Coronary artery (tissue), 2 donors: ENCODE results near the gene N4BP2.
"Not testable (repeated sequence)": the region's sequence is repeated elsewhere in the genome, so short reads cannot be mapped to it uniquely, and the experiment has no call there.

Source experiments
- DNase-seq: peaks from one replicate; pipeline ENCODE4 v3.0.0-alpha.2; 2017; ENCODE audit warnings: low spot score
- H3K27ac ChIP-seq, 2 donors: fragments of 200-600 bp; sonication (generic); one replicate each; pipeline ENCODE4 v1.5.1; 2016 to 2019
- H3K4me3 ChIP-seq: fragments of 200-600 bp; sonication (generic); 2 replicates; pipeline ENCODE4 v1.5.1; 2016; ENCODE audit warnings: mild to moderate bottlenecking, moderate library complexity
- CTCF ChIP-seq: fragments of 200-600 bp; sonication (generic); IDR thresholded peaks from one replicate; pipeline ENCODE4 v1.5.1; 2019; ENCODE audit warnings: antibody characterized with exemption

N4BP2 gene

GRCh38 chr4:40056716-40057585 is at the start of gene N4BP2:
Gene N4BP2 (plus strand): TSS chr4:40056850. CDS start chr4:40097341, 40,491 bp downstream.
- DNase-seq = peak; percentile 87
- peak within 1 kb of the TSS; percentile 80 for H3K4me3 ChIP-seq
- peak; percentile 65 for TF ChIP-seq CTCF
- peak within 1 kb of the TSS; percentile 96 to 98 for H3K27ac ChIP-seq

GRCh38 chr4:40016007-40016406 is 40.6 kb upstream of the N4BP2 start:
- DNase-seq = no peak
- TF ChIP-seq CTCF = no peak
- no peak overlapping the region for H3K4me3 ChIP-seq
- no peak overlapping the region for H3K27ac ChIP-seq

- TF ChIP-seq CTCF = no peak
- Histone ChIP-seq H3K27ac (no peak overlapping the region), H3K4me3 (no peak overlapping the region)
- DNase-seq = no peak
These were observed 36.4 kb upstream of the N4BP2 start for GRCh38 chr4:40020221-40020620.

- not testable (repeated sequence) for H3K27ac ChIP-seq
These were observed 35.5 kb upstream of the N4BP2 start for GRCh38 chr4:40021116-40021515.

GRCh38 chr4:40024049-40024448 is 32.6 kb upstream of the N4BP2 start:
- H3K27ac ChIP-seq, H3K4me3 ChIP-seq: not testable (repeated sequence)

More at GRCh38 chr4:40021116-40021515, 35.5 kb upstream of the N4BP2 start:
- not testable (repeated sequence) for H3K4me3 ChIP-seq, DNase-seq

GRCh38 chr4:40032785-40033184 is 23.9 kb upstream of the N4BP2 start:
- no peak for DNase-seq
- no peak overlapping the region for H3K4me3 ChIP-seq
- TF ChIP-seq CTCF = no peak

More at GRCh38 chr4:40024049-40024448, 32.6 kb upstream of the N4BP2 start:
- not testable (repeated sequence) for DNase-seq

GRCh38 chr4:40033613-40034012 is 23.0 kb upstream of the N4BP2 start:
- no peak for TF ChIP-seq CTCF
- no peak for DNase-seq
- H3K4me3 ChIP-seq = no peak overlapping the region
- H3K27ac ChIP-seq = no peak overlapping the region

More at GRCh38 chr4:40032785-40033184, 23.9 kb upstream of the N4BP2 start:
- H3K27ac ChIP-seq = no peak overlapping the region

GRCh38 chr4:40038977-40039376 is 17.7 kb upstream of the N4BP2 start:
- TF ChIP-seq CTCF = no peak
- DNase-seq = no peak
- Histone ChIP-seq H3K4me3 (no peak overlapping the region), H3K27ac (no peak overlapping the region)
